HL-60/S4 (cell line): Measurements from ENCODE around the gene WWP2.
"Not testable (repeated sequence)": the region's sequence is repeated elsewhere in the genome, so short reads cannot be mapped to it uniquely, and the experiment has no call there.

Experiments
- in situ Hi-C: fragments of 300-500 bp; cut with MboI; formaldehyde crosslinking; loops from 2 replicates; pipeline ENCODE4 v1.14.3; 2022; ENCODE audit warnings: low sequenced_read_pairs

Gene WWP2

GRCh38 chr16:69761983-69762813 lies at the start of gene WWP2:
WWP2 (plus strand) TSS chr16:69762332; CDS start chr16:69787011, 24,679 bp downstream.
- in situ Hi-C loops = no loop called here

- in situ Hi-C loops = loop anchor here (5.0 kb wide), 1 partner anchor 39 kb away; the partner anchor contains the start of gene NOB1
Measured at GRCh38 chr16:69712914-69713581, 49.1 kb upstream of the WWP2 start.

GRCh38 chr16:69717066-69717465 lies 45.1 kb upstream of the WWP2 start:
- in situ Hi-C loops = no loop called here

GRCh38 chr16:69718111-69718764 lies 43.9 kb upstream of the WWP2 start:
- in situ Hi-C loops = no loop called here

GRCh38 chr16:69720822-69721430 lies 41.2 kb upstream of the WWP2 start:
- in situ Hi-C loops = no loop called here

GRCh38 chr16:69721441-69721957 lies 40.6 kb upstream of the WWP2 start:
- in situ Hi-C loops = no loop called here

GRCh38 chr16:69724414-69724873 lies 37.7 kb upstream of the WWP2 start:
- in situ Hi-C loops = no loop called here

- in situ Hi-C loops = no loop called here
Measured at GRCh38 chr16:69724981-69725479, 37.1 kb upstream of the WWP2 start.

- in situ Hi-C loops = no loop called here
Measured at GRCh38 chr16:69725480-69726312, 36.4 kb upstream of the WWP2 start.

GRCh38 chr16:69726313-69727060 lies 35.6 kb upstream of the WWP2 start, which contains the start of gene NQO1:
NQO1 (minus strand) TSS chr16:69726560; CDS start chr16:69726439, 121 bp downstream.
- in situ Hi-C loops = no loop called here

- in situ Hi-C loops = no loop called here
Measured at GRCh38 chr16:69727916-69728270, 34.2 kb upstream of the WWP2 start.

- in situ Hi-C loops = not testable (repeated sequence)
Measured at GRCh38 chr16:69729030-69729429, 33.1 kb upstream of the WWP2 start.

GRCh38 chr16:69731280-69731679 lies 30.9 kb upstream of the WWP2 start:
- in situ Hi-C loops = not testable (repeated sequence)

- in situ Hi-C loops = no loop called here
Measured at GRCh38 chr16:69732101-69732500, 30.0 kb upstream of the WWP2 start.

- in situ Hi-C loops = no loop called here
Measured at GRCh38 chr16:69741519-69741918, 20.6 kb upstream of the WWP2 start.

GRCh38 chr16:69741951-69742904 lies 19.9 kb upstream of the WWP2 start:
- in situ Hi-C loops = no loop called here

- in situ Hi-C loops = no loop called here
Measured at GRCh38 chr16:69744363-69745231, 17.5 kb upstream of the WWP2 start.
